T-helper 9 cell (primary cell): ENCODE measurements around the gene SVEP1.

Source experiments
- DNase-seq: peaks from one replicate; pipeline ENCODE4 v3.0.0-alpha.2; 2020

The SVEP1 gene

DNA sequence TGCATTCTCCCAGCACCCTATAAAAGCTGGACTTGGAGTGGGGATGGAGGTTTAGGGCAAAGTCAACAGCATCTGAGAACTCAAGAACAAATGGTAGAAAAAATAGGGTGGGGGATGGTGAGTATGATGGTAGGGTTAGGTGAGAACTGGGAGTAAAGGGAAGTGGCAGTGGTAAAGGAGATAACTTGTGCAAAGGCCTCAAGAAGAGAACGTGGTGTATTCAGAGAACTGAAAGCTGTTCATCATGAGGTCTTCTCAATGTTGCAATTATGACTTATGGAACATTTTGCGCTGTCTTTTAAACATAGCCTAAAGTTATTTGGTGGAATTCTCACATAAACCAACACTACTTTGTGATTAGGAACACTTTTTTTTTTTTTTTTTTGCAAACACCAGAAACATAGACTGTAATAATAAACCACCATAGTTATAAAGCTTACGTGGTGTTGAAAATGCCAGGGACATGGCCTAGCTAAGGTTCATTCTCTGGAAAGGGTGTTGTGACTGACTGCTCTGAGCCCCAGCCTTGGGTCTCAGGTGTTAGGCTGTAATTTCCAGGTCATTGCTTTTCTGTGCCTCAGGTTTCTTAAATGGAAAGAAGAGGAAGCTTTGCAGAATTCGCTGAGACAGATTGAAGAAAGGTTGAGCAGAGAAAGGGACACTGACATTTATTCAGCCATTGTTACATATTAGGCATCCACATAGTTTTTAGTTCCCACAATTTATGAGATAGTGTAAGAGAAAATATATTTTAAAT lies 222.7 kb downstream of the SVEP1 start:
- no peak for DNase-seq

DNA sequence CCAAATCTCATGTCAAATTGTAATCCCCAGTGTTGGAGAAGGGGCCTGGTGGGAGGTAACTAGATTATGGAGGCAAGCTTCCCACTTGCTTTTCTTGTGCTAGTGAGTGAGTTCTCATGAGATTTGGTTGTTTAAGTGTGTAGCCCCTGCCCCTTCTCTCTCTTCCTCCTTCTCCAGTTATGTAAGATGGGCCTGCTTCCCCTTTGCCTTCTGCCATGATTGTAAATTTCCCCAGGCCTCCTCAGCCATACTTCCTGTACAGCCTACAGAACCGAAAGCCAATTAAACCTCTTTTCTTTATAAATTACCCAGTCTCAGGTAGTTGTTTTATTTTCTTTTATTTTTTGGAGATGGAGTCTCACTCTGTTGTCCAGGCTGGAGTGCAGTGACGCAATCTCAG lies 223.6 kb downstream of the SVEP1 start:
- DNase-seq: no peak

DNA sequence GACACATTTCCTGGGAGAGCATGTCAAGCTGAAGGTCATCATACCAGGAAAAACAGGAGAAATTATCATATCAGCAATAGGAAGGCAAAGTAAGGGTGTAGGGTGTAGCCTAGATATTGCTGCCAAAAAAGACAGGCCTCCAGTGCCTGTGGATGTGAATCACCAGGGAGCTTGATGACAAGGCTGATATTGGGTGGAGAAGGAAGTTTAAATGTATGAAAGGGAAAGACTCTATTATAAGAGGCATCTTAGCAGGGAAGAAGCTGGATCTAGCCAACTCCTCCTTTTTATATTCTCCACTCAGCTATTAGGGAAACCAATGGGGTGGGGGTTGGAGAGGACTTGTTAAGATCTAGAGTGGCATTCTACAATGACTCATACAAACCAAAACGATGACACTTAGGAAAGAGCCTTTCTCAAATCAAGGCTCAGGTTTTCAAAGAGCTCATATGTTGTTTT lies 228.5 kb downstream of the SVEP1 start:
- no peak for DNase-seq

DNA sequence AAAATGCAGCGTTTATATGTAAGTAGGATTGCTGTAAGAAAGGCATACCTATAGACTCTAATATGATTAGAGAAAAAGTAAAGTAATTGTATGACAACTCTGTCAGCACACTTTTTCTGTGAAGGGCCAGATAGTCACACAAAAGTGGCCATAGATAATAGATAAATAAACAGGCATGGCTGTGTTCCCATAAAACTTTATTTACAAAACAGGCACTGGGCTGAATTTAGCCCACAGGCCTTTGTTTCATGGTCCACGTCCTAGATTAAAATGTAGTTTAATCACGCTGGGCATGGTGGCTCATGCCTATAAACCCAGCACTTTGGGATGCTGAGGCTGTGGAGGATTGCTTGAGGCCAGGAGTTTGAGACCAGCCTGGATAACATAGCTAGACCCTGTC lies 233.2 kb downstream of the SVEP1 start:
- no peak for DNase-seq

DNA sequence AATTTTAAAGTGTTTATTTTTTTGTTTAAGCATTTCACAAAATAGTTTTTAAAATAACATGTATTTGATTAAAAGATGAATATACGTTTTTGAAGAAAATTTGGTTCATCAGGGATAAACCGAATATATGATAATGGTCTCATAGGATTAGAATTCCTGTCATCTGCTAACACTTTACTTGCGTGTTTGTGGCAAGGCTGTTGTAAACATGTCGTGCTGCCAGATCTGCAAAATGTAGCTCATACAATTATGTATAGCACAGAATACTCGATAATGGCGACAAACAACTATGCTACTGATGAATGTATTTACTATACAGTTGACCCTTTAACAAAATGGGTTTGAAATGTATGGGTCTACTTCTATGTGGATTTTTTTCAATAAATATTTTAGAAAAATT lies 234.7 kb downstream of the SVEP1 start:
- no peak for DNase-seq

DNA sequence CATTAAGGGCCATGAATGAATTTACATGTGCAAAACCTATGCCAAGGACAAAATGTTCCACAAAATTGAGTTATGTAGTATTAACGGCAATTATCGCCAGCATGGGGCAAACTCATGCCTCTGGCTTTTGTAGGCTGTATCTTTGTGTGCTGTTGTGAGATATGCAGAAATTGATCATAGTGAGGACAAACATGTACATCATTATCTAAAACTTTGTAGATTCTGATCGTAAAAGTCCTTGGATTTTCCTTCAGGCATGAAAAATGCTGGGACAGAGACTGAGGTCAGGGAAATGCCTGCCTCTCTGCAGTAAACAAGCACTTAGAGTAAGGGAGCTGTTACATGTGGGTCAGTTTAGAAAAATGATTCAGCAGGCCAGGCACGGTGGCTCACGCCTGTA lies 236.0 kb downstream of the SVEP1 start:
- no peak for DNase-seq

DNA sequence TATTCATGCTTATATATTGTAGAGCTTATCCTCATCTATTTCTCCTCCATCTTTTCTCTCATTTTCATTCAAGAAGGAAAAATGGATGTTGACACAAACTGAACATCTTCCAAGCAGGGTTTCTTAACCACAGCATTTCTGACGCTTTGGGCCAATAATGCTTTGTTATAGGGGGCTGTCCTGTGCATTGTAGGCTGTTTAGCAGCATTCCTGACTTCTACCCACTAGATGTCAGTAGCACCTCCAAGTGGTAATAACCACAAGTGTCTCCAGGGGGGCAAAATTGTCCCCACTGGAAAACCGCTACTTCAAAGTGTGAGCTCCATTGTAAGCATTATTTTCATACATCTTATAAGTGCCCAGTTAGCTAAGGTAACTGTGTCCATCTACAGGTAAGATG lies 239.2 kb downstream of the SVEP1 start:
- no peak for DNase-seq

DNA sequence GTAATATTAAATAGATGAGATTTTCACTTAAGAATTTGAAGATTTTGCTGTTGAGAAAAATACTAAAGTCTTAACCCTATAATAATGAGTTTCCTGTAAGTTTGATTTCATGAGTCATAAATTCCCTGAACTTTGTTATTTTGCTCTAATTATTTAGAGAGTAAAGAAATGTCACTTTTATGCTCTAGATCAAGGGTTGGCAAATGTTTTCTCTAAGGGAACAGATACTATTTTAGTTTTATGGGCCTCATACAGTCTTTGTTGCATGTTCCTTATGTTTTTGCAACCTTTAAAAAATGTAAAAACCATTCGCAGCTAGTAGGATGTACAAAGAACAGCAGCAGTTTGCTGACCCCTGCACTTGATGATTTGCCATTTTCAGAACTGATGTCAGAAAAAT lies 241.4 kb downstream of the SVEP1 start:
- DNase-seq: no peak

DNA sequence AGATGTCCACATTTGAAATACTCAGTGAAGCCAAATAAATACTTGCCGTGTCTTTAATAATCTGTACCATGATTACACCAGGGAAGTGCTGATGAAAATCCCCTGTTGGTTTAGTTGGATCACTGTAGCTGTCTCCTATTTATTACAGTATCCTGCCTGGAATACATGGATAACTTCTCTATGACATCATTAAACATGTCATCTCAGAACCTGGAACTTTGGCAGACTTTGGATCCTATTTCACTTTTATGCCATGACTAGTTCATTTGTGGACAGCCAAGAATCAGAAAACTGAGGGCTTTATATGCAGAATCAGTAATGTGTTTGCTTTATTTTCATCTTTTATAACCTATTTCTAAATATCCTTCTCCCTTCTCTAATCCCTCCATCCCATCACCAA lies 241.8 kb downstream of the SVEP1 start, which contains the start of gene TXNDC8:
Gene TXNDC8, minus strand, starts transcription at position 137 of the 400 bp plus-strand sequence.
- no peak for DNase-seq

DNA sequence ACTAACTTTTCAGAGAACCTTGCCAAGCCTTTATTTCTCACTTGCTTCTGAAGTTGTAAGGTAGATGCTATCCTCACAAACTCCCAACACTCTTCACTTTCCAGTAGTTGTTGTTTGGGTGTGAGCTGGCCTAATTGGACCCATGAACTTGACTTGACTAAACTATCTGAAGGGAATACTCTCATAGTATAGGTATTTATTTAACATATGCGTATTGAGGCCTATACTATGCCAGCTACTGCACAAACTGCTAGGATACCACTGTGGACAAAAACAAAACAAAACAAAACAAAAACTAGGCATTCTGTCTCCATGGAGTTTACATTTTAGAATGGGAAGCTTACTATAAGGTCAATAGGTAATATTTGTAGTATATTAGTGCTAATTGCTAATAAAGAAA lies 243.2 kb downstream of the SVEP1 start:
- DNase-seq: no peak

DNA sequence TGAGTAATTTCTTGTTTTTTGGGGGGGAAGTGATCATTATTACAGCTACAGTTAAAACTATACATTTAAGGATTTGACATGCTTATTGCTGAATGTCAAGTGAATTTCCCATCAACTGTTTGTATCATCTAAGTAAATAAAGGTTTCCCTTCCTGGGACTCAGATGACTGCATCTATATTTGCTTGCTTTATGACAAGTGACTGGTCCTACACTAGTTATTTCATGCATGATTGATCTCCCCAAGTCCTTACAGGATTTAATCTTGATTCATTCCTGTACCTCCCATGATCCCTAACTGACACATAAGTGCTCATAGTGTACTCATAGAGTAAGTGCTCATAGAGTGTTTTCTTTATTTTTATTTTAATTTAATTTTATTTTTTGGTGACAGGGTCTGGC lies 244.7 kb downstream of the SVEP1 start:
- no peak for DNase-seq

DNA sequence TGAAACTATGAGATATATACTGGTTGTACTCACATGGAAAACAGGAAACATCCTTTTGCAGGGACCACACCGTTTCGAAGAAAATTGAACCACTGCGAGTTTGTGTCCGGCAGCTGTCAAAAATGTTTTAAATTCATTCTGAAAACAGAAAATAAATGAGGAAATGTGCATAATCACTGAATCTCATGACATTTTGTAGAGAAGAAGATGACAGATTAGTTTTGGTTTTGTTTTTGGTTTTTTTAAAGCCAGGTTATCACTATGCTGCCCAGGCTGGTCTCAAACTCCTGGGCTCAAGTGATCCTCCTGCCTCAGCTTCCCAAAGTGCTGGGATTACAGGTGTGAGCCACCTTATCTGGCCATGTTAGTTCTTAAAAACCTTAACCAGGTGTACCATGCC lies 245.4 kb downstream of the SVEP1 start:
- no peak for DNase-seq

DNA sequence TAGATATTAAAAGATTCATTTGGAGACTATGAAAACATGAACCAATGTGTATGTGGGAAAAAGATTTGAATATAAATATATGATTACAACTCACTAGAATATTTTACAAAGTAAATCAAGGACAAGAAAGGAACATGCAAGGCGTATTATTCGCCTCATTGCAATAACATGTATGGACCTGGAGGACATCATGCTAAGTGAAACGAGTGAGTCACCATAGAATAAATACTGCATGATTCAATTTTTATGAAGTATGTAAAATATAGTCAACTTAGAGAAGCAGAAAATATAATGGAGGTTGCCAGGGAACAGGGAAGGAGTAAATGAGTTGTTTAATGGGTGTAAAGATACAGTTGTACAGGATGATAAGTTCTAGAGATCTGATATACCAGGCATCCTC lies 246.8 kb downstream of the SVEP1 start:
- DNase-seq: no peak

DNA sequence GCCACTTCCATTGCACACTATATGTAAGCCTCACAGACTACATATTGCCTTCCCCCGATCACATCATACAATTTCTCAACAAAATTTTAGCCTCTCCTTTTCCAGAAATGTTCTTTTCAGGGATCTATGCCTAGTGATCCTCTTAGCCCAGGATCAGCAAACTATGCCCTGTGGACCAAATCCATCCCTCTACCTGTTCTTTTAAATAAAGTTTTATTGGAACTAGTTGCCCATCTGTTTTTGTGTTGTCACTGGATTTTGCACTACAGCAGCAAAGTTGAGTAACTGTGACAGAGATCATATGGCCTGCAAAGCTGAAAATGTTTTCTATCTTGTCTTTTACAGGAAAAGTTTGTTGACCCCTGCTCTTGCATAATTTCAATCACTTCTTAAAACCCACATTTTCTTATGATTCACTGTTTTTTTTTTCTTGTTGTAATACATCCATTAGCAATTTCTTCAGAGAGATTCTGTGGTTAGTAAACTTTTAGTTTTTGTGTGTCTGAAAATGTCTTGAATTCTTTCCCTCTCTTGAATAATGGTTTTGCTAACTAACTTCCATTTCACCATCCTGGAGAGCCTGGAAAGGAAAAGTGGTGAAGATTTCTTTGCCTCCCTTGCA lies 248.9 kb downstream of the SVEP1 start:
- DNase-seq: no peak

DNA sequence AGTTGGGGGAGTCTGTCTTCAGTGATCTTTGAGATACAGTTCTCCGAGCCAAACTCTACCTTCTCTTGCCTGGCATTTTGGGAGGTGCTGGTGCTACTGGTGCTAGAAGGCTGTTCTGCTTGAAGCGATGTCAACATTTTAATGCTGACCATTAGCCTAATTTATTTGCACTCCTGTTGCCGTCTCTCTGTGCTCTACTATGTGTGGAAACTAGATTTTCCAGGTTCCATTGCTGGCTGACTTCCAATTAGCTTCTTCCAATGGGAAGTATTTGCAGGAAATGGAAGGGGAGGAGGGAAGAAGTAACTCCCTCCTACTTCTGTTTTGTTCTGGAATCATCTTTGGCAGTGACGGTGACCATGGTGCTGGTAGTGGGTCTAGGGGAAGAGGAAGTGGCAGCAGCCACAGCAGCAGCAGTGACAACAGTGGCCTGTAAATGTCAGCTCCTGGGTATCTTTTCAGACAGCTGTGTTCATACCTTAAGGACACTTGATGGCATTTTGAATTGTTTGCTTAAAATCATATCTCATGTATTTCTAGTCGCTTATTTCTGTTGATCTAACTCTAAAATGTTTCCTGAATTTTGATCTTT lies 249.8 kb downstream of the SVEP1 start:
- DNase-seq: no peak

DNA sequence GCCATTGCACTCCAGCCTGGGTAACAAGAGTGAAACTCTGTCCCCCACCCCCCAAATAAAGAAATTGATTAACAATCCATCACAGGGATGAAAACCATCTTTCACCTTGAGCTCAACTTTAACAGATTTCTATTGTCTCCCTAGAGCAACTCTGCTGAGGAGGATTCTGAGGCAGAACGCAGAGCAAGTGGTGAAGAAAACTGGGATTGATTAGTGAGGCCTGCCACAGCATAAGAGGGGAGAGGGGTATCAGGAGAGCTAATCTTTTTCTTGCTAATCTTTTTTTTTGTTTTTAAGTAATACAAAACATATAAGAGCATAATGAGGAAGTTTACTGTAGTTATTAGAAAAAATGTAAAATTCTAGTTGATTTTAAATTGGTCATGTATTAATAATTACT lies 250.8 kb downstream of the SVEP1 start:
- no peak for DNase-seq

DNA sequence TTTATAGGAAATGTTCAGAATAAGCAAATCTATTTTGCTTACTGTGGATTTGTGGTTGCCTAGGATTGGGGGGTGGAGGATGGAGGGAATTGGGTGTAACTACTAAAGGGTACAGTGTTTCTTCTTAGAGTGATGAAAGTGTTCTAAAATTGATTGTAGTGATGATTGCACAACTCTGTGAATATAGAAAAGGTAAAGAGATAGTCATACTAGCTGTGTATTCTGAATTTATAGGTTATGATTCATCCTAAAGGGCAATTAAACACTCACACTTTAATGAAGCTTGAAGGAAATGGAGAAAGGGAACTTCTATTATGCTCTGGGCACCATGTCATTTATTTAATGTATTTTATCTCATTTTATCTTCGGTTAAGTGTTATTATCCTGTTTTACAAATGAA lies 251.8 kb downstream of the SVEP1 start:
- DNase-seq: no peak

DNA sequence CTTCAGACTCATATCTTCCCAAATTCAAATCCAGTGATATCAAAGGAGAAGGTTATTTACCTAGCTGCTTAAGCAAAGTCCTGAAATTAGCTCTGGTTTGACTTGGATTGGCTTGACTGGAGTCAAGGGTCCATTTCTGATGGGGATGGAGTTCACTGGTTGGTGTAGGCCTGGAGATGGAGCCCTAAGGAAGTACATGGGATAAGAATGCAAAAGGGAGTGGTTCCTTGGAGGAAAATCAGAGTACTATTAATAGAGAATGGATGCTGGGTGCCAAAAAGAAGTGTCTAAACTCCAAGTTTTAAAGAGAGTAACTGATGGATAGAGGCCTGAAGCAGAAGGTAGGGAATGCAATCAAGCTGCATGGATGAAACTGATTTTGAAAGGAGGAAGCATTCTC lies 255.7 kb downstream of the SVEP1 start:
- DNase-seq: no peak

DNA sequence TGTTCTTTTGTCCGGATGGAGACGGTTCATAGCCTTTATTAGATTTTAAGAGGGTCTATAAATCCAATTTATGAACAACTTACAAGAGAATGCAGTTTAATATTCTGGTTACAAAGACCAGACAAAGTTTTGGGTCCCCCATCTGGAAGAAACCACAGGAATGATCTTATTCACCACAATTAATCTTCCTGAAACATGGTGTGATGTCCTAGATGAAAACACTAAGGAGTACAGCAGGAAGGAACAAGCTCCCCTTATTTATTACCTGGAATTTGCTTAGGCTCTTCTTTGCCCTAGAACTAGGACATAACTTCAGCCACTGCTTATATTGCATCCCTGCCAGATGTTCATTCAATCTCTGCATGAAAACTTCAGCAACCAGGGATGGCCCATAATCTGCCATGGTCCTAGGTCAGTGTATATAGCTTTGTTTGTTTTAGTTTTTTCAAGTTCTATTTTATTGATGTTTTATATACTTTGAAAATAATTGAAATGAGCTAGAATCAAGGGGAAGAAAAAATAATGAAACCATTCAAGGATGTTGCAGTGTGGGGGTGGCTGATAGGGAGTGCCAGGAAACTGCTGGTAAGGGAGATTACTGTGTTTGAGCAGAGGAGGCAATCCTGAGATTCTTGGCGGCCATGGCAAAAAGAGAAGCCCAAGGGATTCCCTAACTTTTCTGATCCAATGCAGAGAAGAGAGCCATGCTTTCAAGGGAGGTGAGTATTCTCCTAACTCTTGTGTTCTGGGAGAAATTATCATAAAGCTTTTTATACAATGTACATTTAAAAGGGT lies 258.7 kb downstream of the SVEP1 start:
- DNase-seq: no peak

DNA sequence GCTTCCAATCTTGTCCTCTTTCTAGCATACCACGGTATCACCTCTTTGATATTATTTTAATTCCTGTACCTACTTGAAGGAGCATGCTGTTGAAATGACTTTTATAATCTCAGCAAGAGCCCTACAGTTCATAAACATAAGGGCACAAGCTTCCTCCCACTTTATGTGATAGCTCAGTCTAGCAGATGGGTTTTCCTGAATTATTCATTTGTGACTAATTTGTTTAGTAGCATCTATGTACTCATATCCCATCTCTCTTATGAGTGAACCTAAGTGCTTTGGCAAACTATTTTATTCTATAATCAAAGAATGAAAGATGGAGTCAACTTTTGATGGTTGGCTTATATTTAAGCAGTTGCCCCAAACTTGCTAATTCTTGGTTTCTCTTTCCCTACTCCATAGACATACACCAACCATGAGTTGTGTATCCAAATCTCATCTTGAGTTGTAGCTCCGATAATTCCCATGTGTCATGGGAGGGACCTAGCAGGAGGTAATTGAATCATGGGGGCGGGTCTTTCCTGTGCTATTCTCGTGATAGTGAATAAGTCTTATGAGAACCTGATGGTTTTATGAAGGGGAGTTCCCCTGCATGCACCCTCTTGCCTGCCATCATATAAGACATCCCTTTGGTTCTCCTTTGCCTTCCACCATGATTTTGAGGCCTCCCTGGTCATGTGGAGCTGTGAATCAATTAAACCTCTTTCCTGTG lies 259.6 kb downstream of the SVEP1 start:
- no peak for DNase-seq

DNA sequence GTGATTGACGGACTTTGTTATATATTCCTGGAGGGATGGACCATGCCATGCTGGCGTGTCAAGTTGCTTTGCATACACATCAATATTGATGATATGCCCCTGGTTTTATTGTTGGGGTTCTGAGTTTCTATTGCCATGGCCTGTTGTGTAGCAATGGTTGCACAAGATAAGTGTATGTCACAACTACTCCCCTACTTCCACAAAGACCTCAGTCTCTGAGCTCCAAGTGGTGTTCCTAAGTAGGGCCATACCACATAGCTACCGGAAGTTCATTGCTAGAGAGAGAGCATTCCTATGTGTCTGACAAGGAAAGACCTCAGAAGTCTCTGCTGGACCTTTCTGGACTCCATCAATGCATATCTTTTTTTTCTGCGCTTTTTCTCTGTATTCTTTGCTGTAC lies 261.6 kb downstream of the SVEP1 start:
- DNase-seq: no peak

DNA sequence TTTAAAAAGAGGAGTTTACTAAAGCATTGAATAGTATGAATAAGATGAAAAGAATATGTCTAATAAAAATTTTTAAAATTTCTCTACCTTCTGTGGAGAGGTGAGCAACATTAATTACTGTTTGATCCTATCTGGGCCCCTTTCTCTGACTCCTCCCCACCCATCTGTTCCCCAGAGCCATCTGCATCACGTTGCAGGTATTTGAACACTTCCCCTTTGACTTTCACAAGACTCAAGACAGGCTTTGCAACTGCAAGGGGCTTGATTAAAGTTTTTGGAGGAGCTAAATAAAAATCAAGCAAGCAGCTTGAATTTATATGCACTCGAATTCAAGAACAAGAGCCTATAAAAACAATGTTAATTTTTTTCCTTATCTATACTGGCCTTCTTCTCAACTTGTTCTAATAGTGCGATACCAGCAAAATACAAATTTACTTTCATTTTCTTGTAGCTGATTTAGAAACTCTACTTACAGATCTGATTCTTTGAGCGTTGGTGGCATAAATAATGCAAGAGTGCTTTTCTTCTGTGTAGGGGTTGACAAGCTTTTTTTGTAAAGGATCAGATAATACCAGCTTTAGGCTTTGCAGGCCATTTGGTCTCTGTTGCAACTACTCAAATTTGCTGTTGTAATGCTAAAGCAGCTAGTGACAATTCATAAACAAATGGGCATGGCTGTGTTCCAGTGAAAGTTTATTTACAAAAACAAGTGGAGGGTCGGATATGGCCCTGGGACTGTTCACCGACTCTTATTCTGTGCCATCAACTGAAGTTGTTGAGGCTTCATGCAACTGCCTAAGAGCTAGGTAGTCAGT lies 263.1 kb downstream of the SVEP1 start:
- no peak for DNase-seq
